Myocyte (in vitro differentiated cells): Measurements from ENCODE around the gene SMIM21. TPM values are rescaled to one million over a fixed set of nuclear protein-coding genes. Genes with fewer than 3 reads are reported as not detected.

Source experiments
- DNase-seq: peaks from one replicate; pipeline ENCODE4 v3.0.0-alpha.2; 2012; ENCODE audit warnings: low read depth
- total RNA-seq: library from RNA; depleted of rRNA; stranded (reverse); fragments of >200 nt; gene quantifications from 2 replicates; pipeline ENCODE4 v1.2.3, GENCODE V29; 2014

Gene SMIM21
- total RNA-seq, 1 donor from 2014 or later, result not detected

GRCh38 chr18:75422341-75422910, 5.1 kb downstream of the SMIM21 start:
- DNase-seq, result no peak

GRCh38 chr18:75421656-75422055, 5.8 kb downstream of the SMIM21 start:
- no peak for DNase-seq

DNA sequence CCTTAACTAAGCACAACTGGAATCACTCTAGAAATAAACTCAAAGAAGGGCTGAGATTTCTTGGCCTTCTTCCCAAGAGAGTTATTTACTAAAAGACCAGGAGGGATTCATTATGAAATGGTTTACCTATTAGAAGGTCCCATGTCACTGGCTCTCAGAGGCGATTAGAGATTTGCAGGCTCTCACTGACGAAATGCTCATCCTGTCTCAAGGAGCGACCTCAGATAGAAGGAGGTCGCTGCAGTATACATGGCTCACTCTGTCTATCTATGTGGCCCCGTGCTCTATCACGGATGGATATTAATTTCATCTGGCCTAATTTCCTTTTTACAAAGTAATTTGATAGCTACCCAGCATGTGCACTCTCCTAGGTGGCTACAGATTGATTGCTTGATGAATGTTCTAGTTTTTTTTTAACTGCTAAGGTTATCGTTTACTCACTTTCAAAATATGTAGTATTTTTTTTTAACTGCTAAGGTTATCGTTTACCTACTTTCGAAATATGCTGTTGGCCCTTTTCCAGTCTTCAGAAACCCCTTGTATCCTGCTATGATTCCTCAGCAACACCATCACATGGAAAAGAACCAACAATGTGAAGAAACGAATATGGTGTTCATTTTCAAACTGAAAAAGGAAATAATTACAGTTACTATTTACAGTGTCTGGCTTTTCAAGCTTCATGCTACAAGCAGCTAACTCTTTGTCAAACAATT, 9.1 kb downstream of the SMIM21 start:
- no peak for DNase-seq

DNA sequence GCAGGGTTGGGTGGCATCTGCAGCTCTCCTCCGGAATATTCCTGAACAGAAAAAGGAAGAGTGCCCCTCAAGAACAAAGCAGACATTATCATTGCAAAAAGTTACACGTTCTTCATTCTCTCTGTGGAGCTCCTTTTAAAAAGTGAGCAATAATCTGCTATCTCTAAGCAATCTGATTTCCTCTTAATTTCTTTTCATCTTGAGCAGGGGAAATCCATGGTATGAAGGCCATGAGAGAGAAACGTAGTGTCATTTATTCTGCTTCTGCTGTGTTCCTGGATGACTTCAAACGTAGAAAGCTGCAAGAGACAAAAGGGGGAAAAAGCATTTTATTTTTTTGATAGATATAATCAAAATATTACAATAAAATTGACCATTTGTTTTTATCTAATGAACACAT, 16.9 kb downstream of the SMIM21 start:
- no peak for DNase-seq

DNA sequence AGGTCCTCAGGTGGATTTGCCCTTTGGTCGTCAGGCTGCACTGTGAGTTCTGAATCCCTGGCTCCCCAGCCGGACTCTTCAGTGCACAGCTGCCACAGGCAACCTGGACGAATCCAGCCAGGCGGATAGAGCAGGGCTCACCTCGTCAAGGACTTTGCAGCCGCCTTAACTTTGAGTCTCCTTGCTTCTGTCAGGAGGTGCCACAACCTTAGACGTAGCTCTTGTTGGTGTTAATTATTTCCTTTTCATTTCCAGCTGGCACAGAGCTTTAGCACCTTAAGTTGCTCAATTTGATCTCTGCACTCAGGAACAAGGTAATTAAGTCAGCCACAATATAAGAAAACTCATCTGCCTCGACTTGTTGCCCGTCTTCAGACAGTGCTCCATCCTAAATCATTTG, 17.7 kb downstream of the SMIM21 start:
- no peak for DNase-seq

DNA sequence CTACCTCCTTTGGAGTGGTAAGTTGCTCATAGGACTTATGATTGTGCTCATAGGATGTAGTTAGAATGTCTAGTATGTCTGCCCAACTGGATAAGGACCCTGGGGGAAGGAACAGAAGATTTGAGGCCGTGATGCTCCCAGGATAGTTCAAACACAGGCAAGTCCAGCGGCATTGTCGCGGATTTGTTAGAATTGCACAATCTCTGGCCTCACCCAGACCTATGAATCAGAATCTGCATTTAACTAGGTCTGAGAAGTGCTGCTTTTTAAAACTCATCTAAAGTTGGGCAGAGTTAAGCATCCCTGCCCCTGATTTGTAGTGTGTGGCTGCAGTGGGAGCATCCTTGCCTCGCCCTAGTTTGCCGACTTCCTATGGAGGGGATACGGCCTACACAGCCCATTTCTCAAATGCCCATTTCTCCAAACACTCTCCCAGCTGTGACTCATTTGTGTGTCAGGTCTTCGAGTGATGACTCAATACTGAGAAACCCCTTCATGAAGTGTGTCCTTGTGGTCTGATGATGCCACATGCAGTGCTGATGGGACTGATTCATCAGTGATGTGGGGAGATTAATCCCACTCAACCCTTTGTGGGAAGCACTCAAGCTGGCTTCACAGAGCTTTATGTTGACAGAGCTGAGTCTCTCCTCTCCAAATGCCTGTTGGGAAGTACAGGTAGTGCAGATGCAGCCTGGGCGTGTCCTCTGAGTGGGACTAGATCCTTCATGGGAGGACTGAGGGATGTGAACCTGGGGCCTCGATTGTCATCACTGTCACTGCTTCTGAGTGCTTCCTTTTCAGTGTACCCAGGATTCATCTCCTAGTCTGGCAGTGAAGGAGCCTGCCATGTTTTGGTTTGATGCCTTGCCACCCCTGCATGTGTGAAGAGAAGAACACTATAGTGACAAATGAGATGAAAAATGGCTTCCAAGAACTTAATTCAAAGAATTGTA, 18.7 kb downstream of the SMIM21 start:
- peak; percentile 97 for DNase-seq

- DNase-seq, result peak; percentile 21
Measured at GRCh38 chr18:75407468-75408437, 19.8 kb downstream of the SMIM21 start.

- DNase-seq, result no peak
Measured at GRCh38 chr18:75406491-75407445, 20.7 kb downstream of the SMIM21 start.

DNA sequence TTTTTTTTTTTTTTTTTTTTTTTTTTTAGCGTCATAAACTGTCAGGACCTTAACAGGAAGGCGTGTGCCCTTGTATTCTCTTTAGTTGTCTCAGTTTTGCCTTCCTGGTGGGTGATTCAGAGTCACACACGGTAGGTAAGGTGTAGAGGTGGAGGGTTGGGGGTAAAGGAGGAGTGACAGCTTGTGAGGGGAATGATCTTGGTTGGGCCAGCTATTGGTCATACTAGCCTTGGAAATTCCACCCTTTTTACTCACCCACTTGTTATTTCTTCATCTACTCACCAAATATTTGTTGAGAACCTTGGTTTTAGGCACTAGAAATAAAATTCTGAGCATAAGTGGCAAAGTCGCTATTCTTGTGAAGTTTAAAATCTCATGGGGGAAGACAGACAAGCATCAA, 22.2 kb downstream of the SMIM21 start:
- DNase-seq, result no peak

DNA sequence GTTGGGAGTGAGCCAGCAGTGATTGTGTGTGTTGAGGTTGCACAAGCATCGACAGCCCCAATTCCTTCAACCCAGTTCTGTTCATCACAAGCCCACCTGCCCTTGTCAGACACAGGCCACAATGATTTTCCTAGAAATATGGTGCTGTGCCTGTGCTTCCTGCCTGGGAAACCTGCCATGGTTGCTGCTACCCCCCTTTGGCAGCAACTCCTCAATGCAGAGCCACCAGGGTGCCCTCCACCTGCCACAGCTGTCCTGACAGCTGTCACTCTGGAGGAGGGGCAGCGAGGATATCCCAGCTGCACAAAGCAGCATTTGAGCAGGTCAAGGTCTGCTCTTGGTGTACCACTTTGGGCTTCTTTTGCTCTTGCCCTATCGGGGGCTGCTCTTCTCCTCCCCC, 27.1 kb downstream of the SMIM21 start:
- peak; percentile 54 for DNase-seq

DNA sequence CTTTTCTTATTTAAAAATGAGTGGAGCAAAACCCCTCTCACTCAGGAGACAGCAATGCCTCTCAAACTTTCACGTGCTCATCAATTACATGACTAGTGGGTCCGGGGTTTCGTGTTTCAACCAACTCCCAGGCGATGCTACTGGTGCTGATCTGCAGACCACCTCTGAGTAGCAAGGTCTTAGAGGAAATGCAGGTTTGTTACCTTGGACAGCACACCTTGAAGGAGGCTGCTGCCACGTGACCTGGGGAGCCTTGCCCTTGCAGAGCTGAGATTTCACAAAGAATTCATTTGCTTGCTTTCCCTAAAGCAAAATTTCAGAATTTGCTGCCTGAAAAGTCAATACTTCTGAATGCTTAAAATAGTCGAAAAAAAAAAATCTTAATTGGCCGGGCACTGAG, 32.4 kb downstream of the SMIM21 start:
- no peak for DNase-seq

DNA sequence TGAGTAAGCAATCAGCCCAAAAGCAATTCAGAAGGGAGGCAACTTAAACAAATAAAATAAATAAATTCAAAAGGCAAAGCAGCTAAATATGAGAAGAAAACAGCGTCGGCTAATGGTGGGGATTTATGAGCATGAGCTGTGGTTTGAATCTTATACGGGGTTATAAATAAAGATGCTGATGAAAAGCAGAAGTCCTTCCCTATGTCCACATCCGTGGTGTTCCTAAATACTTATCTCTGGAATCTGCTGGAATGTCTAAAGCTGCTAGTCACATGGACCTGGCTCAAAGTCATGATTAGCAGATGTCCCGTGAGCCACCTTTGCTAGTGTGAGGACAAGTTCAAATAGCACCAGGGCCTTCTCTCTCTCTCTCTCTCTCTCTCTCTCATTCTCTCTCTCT, 33.8 kb downstream of the SMIM21 start:
- no peak for DNase-seq

- no peak for DNase-seq
Measured at GRCh38 chr18:75392226-75392578, 35.3 kb downstream of the SMIM21 start.

- DNase-seq, result no peak
Measured at GRCh38 chr18:75391279-75392225, 36.0 kb downstream of the SMIM21 start.

DNA sequence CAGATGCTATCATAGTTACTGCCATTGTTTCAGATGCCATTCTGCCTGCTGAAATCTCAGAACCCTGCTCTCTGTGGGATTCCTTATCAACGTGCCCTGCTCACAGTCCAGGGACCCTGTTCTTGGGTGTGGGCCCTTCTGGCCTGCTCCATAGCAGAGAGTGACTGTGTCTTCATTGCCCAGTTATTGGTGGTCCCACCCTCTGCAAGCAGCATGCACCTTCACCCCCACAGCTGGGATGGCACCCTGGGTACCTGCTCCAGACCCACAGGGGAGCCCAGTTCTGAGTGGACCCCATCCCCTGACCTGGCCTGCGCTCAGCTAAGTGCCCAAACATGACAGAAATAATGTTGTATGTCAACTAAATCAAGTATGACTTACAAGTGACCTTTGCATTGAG, 36.6 kb downstream of the SMIM21 start:
- no peak for DNase-seq

- DNase-seq, result no peak
Measured at GRCh38 chr18:75384144-75384543, 43.4 kb downstream of the SMIM21 start.

GRCh38 chr18:75378376-75379315, 48.9 kb downstream of the SMIM21 start:
- no peak for DNase-seq

DNA sequence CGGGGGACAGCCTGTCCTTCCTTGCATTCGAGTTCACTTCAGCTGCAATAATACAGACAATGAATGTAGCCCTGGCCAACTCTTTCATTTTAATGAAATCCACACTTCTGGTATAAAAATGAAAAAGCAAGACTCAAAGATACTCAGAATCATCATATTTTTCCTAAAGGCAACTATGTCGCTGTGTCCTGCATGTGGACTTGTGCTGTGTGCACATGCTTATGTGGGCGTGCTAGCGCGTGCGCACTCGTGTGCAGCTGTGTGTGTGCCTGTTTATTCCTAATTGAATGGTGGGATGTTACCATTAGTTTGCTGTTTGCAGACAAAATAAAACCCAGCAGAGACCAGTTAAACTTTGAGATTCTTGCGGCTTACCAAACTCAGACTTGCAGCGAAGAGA, 49.6 kb downstream of the SMIM21 start:
- DNase-seq, result no peak
